GM13977 (cell line): ENCODE results near the gene FAM13A.

Experiments
- DNase-seq: peaks from one replicate; pipeline ENCODE4 v3.0.0; 2012; ENCODE audit warnings: low spot score
- CTCF ChIP-seq: IDR thresholded peaks from 2 replicates; pipeline ENCODE4 v1.5.1; 2012; ENCODE audit warnings: mild to moderate bottlenecking, control low read depth; ENCODE audit not compliant: insufficient read depth; ENCODE audit errors: extremely low read depth, missing control alignments
- in situ Hi-C: fragments of 300-500 bp; cut with MboI; formaldehyde crosslinking; loops from one replicate; pipeline ENCODE4 v1.12.0; 2022; ENCODE audit warnings: low sequenced_read_pairs, low pct_unique_long_range_greater_than_20kb, mixed read lengths, inconsistent platforms; ENCODE audit not compliant: unreplicated experiment

FAM13A gene

GRCh38 chr4:88750369-88750768 lies 306.6 kb downstream of the FAM13A start:
- TF ChIP-seq CTCF = no peak
- DNase-seq = no peak
- in situ Hi-C loops = no loop called here

GRCh38 chr4:88747351-88747750 lies 309.6 kb downstream of the FAM13A start:
- in situ Hi-C loops = no loop called here
- no peak for DNase-seq
- TF ChIP-seq CTCF = no peak

GRCh38 chr4:88746206-88746605 lies 310.8 kb downstream of the FAM13A start:
- no peak for DNase-seq
- TF ChIP-seq CTCF = no peak
- in situ Hi-C loops = no loop called here

GRCh38 chr4:88745581-88746163 lies 311.3 kb downstream of the FAM13A start:
- no peak for TF ChIP-seq CTCF
- in situ Hi-C loops = no loop called here
- DNase-seq = no peak

GRCh38 chr4:88745175-88745574 lies 311.8 kb downstream of the FAM13A start:
- no peak for TF ChIP-seq CTCF
- in situ Hi-C loops = no loop called here

GRCh38 chr4:88744609-88745008 lies 312.4 kb downstream of the FAM13A start:
- no peak for TF ChIP-seq CTCF
- no peak for DNase-seq
- in situ Hi-C loops = no loop called here

More at GRCh38 chr4:88745175-88745574, 311.8 kb downstream of the FAM13A start:
- DNase-seq = no peak
